Esophagus squamous epithelium (tissue), 4 donors: Measurements from ENCODE around the gene TCF12.

Experiments
- POLR2A ChIP-seq, 4 donors: fragments of 450-650 bp; IDR thresholded peaks; one replicate each; pipeline ENCODE4 v1.6.1; 2017; ENCODE audit warnings: antibody characterized with exemption in 4 of 4, mild to moderate bottlenecking in 4 of 4, moderate library complexity in 3 of 4
- TF ChIP-seq, protein P1 (sequence below), 6 experiments: fragments of 450-650 bp in 4 of 6; fragments of 200-600 bp in 2 of 6; sonication (generic) in 2 of 6; IDR thresholded peaks; one replicate each; pipeline ENCODE4 v1.5.1; 2016 to 2019; ENCODE audit warnings: antibody characterized with exemption in 6 of 6, mild to moderate bottlenecking in 4 of 6, moderate library complexity in 4 of 6

DNA sequence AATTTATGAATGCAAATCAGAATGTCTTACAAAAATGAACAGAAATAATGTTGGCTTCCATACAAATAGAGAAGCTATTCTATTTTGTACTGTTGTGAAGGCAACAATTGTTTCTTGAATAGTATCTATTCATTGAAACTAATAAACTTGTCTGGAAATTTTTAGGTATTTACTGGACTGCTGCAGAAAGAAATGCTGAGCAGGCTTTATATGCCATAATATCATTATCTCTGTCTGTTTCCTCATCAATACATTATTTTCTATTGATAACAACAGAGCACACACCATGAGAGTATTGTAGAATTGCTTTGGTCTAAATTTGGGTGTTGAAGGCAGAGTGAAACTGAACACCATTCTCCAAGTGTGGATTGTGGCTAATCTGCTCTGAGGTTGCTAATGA is 241.3 kb downstream of the TCF12 start:
- TF ChIP-seq, protein P1, sequence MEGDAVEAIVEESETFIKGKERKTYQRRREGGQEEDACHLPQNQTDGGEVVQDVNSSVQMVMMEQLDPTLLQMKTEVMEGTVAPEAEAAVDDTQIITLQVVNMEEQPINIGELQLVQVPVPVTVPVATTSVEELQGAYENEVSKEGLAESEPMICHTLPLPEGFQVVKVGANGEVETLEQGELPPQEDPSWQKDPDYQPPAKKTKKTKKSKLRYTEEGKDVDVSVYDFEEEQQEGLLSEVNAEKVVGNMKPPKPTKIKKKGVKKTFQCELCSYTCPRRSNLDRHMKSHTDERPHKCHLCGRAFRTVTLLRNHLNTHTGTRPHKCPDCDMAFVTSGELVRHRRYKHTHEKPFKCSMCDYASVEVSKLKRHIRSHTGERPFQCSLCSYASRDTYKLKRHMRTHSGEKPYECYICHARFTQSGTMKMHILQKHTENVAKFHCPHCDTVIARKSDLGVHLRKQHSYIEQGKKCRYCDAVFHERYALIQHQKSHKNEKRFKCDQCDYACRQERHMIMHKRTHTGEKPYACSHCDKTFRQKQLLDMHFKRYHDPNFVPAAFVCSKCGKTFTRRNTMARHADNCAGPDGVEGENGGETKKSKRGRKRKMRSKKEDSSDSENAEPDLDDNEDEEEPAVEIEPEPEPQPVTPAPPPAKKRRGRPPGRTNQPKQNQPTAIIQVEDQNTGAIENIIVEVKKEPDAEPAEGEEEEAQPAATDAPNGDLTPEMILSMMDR (IDR thresholded peaks at IDR 0.05), result no peak
- TF ChIP-seq POLR2A (IDR thresholded peaks at IDR 0.05), result no peak
